Gastrocnemius medialis (tissue), 4 donors: ENCODE measurements around the gene PLSCR4. TPM values are rescaled to one million over a fixed set of nuclear protein-coding genes. Genes with fewer than 3 reads are reported as not detected.
A peak's percentile ranks its signal among the peaks of the same experiment; 100 is the strongest.
"Not testable (repeated sequence)": the region's sequence is repeated elsewhere in the genome, so short reads cannot be mapped to it uniquely, and the experiment has no call there.

Experiments used
- ATAC-seq, 2 donors: fragments of 150-250 bp; one replicate each; pipeline ENCODE4 v1.9.1; 2016
- DNase-seq, 2 donors: peaks; one replicate each; pipeline ENCODE4 v3.0.0-alpha.2; 2019
- H3K27ac ChIP-seq, 4 donors: fragments of 200-600 bp; sonication (generic); 1 replicate in 1 of 4; 2 replicates in 3 of 4; pipeline ENCODE4 v1.5.1; 2016 to 2018; ENCODE audit warnings: mild to moderate bottlenecking in 2 of 4, moderate library complexity in 1 of 4
- H3K27me3 ChIP-seq, 3 donors: fragments of 200-600 bp; sonication (generic) in 2 of 3; 1 replicate in 1 of 3; 2 replicates in 2 of 3; pipeline versions ENCODE4 v1.5.1 to v1.6.0; 2016 to 2019; ENCODE audit warnings: mild to moderate bottlenecking in 1 of 3, moderate library complexity in 1 of 3
- H3K36me3 ChIP-seq, 2 donors: fragments of 200-600 bp; sonication (generic) in 1 of 2; one replicate each; pipeline ENCODE4 v1.5.1; 2017 to 2018
- H3K4me1 ChIP-seq, 2 donors: fragments of 200-600 bp; sonication (generic) in 1 of 2; one replicate each; pipeline ENCODE4 v1.5.1; 2016 to 2017; ENCODE audit warnings: mild to moderate bottlenecking in 2 of 2
- H3K4me3 ChIP-seq, 4 donors: fragments of 200-600 bp; sonication (generic) in 3 of 4; 1 replicate in 1 of 4; 2 replicates in 3 of 4; pipeline ENCODE4 v1.5.1; 2016 to 2019; ENCODE audit warnings: mild to moderate bottlenecking in 2 of 4
- H3K9me3 ChIP-seq, 3 donors: fragments of 200-600 bp; sonication (generic) in 2 of 3; 1 replicate in 1 of 3; 2 replicates in 2 of 3; pipeline ENCODE4 v1.5.1; 2016 to 2019
- CTCF ChIP-seq, 5 experiments: fragments of 450-650 bp in 3 of 5; fragments of 200-600 bp in 2 of 5; sonication (generic) in 2 of 5; IDR thresholded peaks in 4 of 5; conservative IDR thresholded peaks in 1 of 5; 1 replicate in 4 of 5; 2 replicates in 1 of 5; pipeline ENCODE4 v1.5.1; 2016 to 2019; ENCODE audit warnings: antibody characterized with exemption in 5 of 5, mild to moderate bottlenecking in 3 of 5, moderate library complexity in 3 of 5
- POLR2A ChIP-seq, 2 donors: fragments of 450-650 bp; IDR thresholded peaks; one replicate each; pipeline ENCODE4 v1.6.1; 2017; ENCODE audit warnings: antibody characterized with exemption in 2 of 2, mild to moderate bottlenecking in 2 of 2, moderate library complexity in 2 of 2
- in situ Hi-C, 4 donors: fragments of 200-750 bp; cut with MboI; loops; one replicate each; pipeline versions ENCODE4 v1.15.0 to v1.8.0; 2017; ENCODE audit warnings: low sequenced_read_pairs in 4 of 4
- intact Hi-C: fragments of 100-400 bp; cut with DNase I; formaldehyde crosslinking; loops from one replicate; pipeline ENCODE4 v1.15.1; 2023; ENCODE audit warnings: low total_unique reads
- total RNA-seq, 4 donors: library from RNA; depleted of rRNA; stranded (reverse); fragments of >200 nt; gene quantifications; one replicate each; pipeline versions ENCODE4 v1.1.0 to v1.2.3, GENCODE V29; 2016

The PLSCR4 gene
- total RNA-seq, 4 donors from 2014 or later = 6.3 to 16.8 (median 9.5) TPM

- ATAC-seq = no peak
These were observed 14.8 kb upstream of the PLSCR4 start for GRCh38 chr3:146265720-146266119.

GRCh38 chr3:146262371-146263110 is 11.6 kb upstream of the PLSCR4 start:
- no peak overlapping the region for H3K27ac ChIP-seq
- no peaks in the 10 kb centered on the region for H3K36me3 ChIP-seq
- ATAC-seq = no peak
- no peaks in the 10 kb centered on the region for H3K9me3 ChIP-seq
- H3K4me3 ChIP-seq = no peak overlapping the region
- in situ Hi-C loops (no loop called here), intact Hi-C loops (no loop called here)
- TF ChIP-seq CTCF (IDR thresholded peaks at IDR 0.05 in 4 of 5, conservative IDR thresholded peaks at IDR 0.05 in 1 of 5) (no peak), POLR2A (IDR thresholded peaks at IDR 0.05) (no peak)
- no peak for DNase-seq
- H3K27me3 ChIP-seq = no peaks in the 10 kb centered on the region
- no peaks in the 10 kb centered on the region for H3K4me1 ChIP-seq

More at GRCh38 chr3:146265720-146266119, 14.8 kb upstream of the PLSCR4 start:
- H3K9me3 ChIP-seq = no peaks in the 10 kb centered on the region
- in situ Hi-C loops (no loop called here), intact Hi-C loops (no loop called here)
- no peaks in the 10 kb centered on the region for H3K4me1 ChIP-seq
- H3K27me3 ChIP-seq = no peaks in the 10 kb centered on the region
- no peak overlapping the region for H3K4me3 ChIP-seq
- no peaks in the 10 kb centered on the region for H3K36me3 ChIP-seq
- DNase-seq = no peak
- H3K27ac ChIP-seq = no peak overlapping the region
- TF ChIP-seq CTCF (IDR thresholded peaks at IDR 0.05 in 4 of 5, conservative IDR thresholded peaks at IDR 0.05 in 1 of 5) = no peak
- no peak for TF ChIP-seq POLR2A (IDR thresholded peaks at IDR 0.05)

GRCh38 chr3:146259880-146260589 is 9.1 kb upstream of the PLSCR4 start:
- ATAC-seq (no peak), DNase-seq (no peak)
- intact Hi-C loops = no loop called here
- H3K27me3 ChIP-seq = no peaks in the 10 kb centered on the region
- no peak overlapping the region for H3K4me3 ChIP-seq
- no peaks in the 10 kb centered on the region for H3K36me3 ChIP-seq
- H3K4me1 ChIP-seq = no peaks in the 10 kb centered on the region
- TF ChIP-seq POLR2A (IDR thresholded peaks at IDR 0.05) (no peak), CTCF (IDR thresholded peaks at IDR 0.05 in 4 of 5, conservative IDR thresholded peaks at IDR 0.05 in 1 of 5) (no peak)
- no peaks in the 10 kb centered on the region for H3K9me3 ChIP-seq
- in situ Hi-C loops = no loop called here
- H3K27ac ChIP-seq = no peak overlapping the region

GRCh38 chr3:146256851-146257486 is 6.1 kb upstream of the PLSCR4 start:
- in situ Hi-C loops (no loop called here), intact Hi-C loops (no loop called here)
- no peaks in the 10 kb centered on the region for H3K9me3 ChIP-seq
- no peak for DNase-seq
- H3K4me1 ChIP-seq = no peaks in the 10 kb centered on the region
- no peak overlapping the region for H3K4me3 ChIP-seq
- H3K27ac ChIP-seq = no peak overlapping the region
- TF ChIP-seq CTCF (IDR thresholded peaks at IDR 0.05 in 4 of 5, conservative IDR thresholded peaks at IDR 0.05 in 1 of 5) = no peak
- no peak for ATAC-seq
- no peaks in the 10 kb centered on the region for H3K36me3 ChIP-seq
- H3K27me3 ChIP-seq = no peaks in the 10 kb centered on the region

- peak overlapping the region in 1 of 4 donors; percentile 63 for H3K27ac ChIP-seq
- H3K36me3 ChIP-seq, H3K9me3 ChIP-seq, in situ Hi-C loops, H3K4me1 ChIP-seq, DNase-seq, H3K27me3 ChIP-seq, ATAC-seq, intact Hi-C loops, H3K4me3 ChIP-seq: not testable (repeated sequence)
These were observed 1.5 kb upstream of the PLSCR4 start for GRCh38 chr3:146252445-146252844.
